GM18909 (cell line): ENCODE results near the gene CSNK1E.
A peak's percentile ranks its signal among the peaks of the same experiment; 100 is the strongest.
"Not testable (repeated sequence)": the region's sequence is repeated elsewhere in the genome, so short reads cannot be mapped to it uniquely, and the experiment has no call there.

Source experiments
- ATAC-seq: cut with Tn5 transposase; IDR thresholded peaks from one replicate; pipeline ENCODE4 v1.9.1; 2021; ENCODE audit warnings: mild to moderate bottlenecking; ENCODE audit not compliant: unreplicated experiment, poor library complexity

Gene CSNK1E

GRCh38 chr22:38317122-38317994 lies at the start of gene CSNK1E:
Gene CSNK1E (minus strand): TSS chr22:38317433. CDS start chr22:38314157, 3,276 bp downstream.
- ATAC-seq: no peak

- not testable (repeated sequence) for ATAC-seq
Observed at GRCh38 chr22:38365829-38366228, 48.6 kb upstream of the CSNK1E start.

GRCh38 chr22:38365174-38365573 lies 47.9 kb upstream of the CSNK1E start:
- not testable (repeated sequence) for ATAC-seq

- ATAC-seq: not testable (repeated sequence)
Observed at GRCh38 chr22:38360560-38360959, 43.3 kb upstream of the CSNK1E start.

GRCh38 chr22:38359817-38360216 lies 42.6 kb upstream of the CSNK1E start:
- ATAC-seq: not testable (repeated sequence)

GRCh38 chr22:38357971-38358370 lies 40.7 kb upstream of the CSNK1E start:
- ATAC-seq: not testable (repeated sequence)

GRCh38 chr22:38355275-38355674 lies 38.0 kb upstream of the CSNK1E start:
- ATAC-seq: no peak

GRCh38 chr22:38353701-38354100 lies 36.5 kb upstream of the CSNK1E start:
- no peak for ATAC-seq

- peak; percentile 55 for ATAC-seq
Observed at GRCh38 chr22:38353142-38353629, 36.0 kb upstream of the CSNK1E start.

GRCh38 chr22:38352436-38352835 lies 35.2 kb upstream of the CSNK1E start:
- ATAC-seq: no peak

GRCh38 chr22:38350444-38351359 lies 33.5 kb upstream of the CSNK1E start:
- ATAC-seq: no peak

- ATAC-seq: no peak
Observed at GRCh38 chr22:38348751-38349496, 31.7 kb upstream of the CSNK1E start.

GRCh38 chr22:38347944-38348750 lies 30.9 kb upstream of the CSNK1E start:
- no peak for ATAC-seq

GRCh38 chr22:38347181-38347943 lies 30.1 kb upstream of the CSNK1E start:
- no peak for ATAC-seq

GRCh38 chr22:38346506-38346905 lies 29.3 kb upstream of the CSNK1E start:
- no peak for ATAC-seq

- ATAC-seq: no peak
Observed at GRCh38 chr22:38345782-38346181, 28.5 kb upstream of the CSNK1E start.

- not testable (repeated sequence) for ATAC-seq
Observed at GRCh38 chr22:38339893-38340292, 22.7 kb upstream of the CSNK1E start.

- ATAC-seq: no peak
Observed at GRCh38 chr22:38338772-38339379, 21.6 kb upstream of the CSNK1E start.
